GM19438 (cell line): ENCODE measurements around the gene LRP1.

ENCODE experiments used
- ATAC-seq: cut with Tn5 transposase; IDR thresholded peaks from one replicate; pipeline ENCODE4 v1.9.1; 2021; ENCODE audit warnings: low read depth; ENCODE audit not compliant: unreplicated experiment

LRP1 gene

GRCh38 chr12:57093415-57094207 lies 34.7 kb upstream of the LRP1 start:
- no peak for ATAC-seq

- no peak for ATAC-seq
Observed at GRCh38 chr12:57094208-57095160, 33.8 kb upstream of the LRP1 start.

GRCh38 chr12:57095440-57095839 lies 32.8 kb upstream of the LRP1 start:
- ATAC-seq, result no peak

- ATAC-seq, result no peak
Observed at GRCh38 chr12:57096099-57096572, 32.1 kb upstream of the LRP1 start.

- ATAC-seq, result no peak
Observed at GRCh38 chr12:57096748-57097553, 31.3 kb upstream of the LRP1 start.

- no peak for ATAC-seq
Observed at GRCh38 chr12:57097554-57097835, 30.8 kb upstream of the LRP1 start.

- ATAC-seq, result no peak
Observed at GRCh38 chr12:57098546-57098945, 29.7 kb upstream of the LRP1 start.

- ATAC-seq, result no peak
Observed at GRCh38 chr12:57099047-57099714, 29.1 kb upstream of the LRP1 start.

- no peak for ATAC-seq
Observed at GRCh38 chr12:57099766-57100165, 28.5 kb upstream of the LRP1 start.

- ATAC-seq, result no peak
Observed at GRCh38 chr12:57101892-57102695, 26.2 kb upstream of the LRP1 start.

- ATAC-seq, result no peak
Observed at GRCh38 chr12:57103856-57104255, 24.4 kb upstream of the LRP1 start.

- no peak for ATAC-seq
Observed at GRCh38 chr12:57104292-57104910, 23.9 kb upstream of the LRP1 start.

GRCh38 chr12:57105011-57105753 lies 23.1 kb upstream of the LRP1 start:
- no peak for ATAC-seq

- ATAC-seq, result no peak
Observed at GRCh38 chr12:57106021-57106708, 22.1 kb upstream of the LRP1 start.

GRCh38 chr12:57107456-57108155 lies 20.7 kb upstream of the LRP1 start:
- ATAC-seq, result no peak

GRCh38 chr12:57109207-57110103 lies 18.8 kb upstream of the LRP1 start:
- ATAC-seq, result no peak
